ENCODE data around the gene LMNB1.

Gene LMNB1

GRCh38 chr5:126801174-126801991, 24.4 kb downstream of the LMNB1 start:
- TF ChIP-seq TAF1 (IDR thresholded peaks at IDR 0.05; ENCODE audit: borderline replicate concordance, insufficient read depth, low read length) = no peak

- TF ChIP-seq POLR2AphosphoS5 (IDR thresholded peaks at IDR 0.05; ENCODE audit: low read depth, low read length) (no peak), TAF1 (IDR thresholded peaks at IDR 0.05; ENCODE audit: borderline replicate concordance, insufficient read depth, low read length) (no peak), SIN3A (IDR thresholded peaks at IDR 0.05; ENCODE audit: borderline replicate concordance, insufficient read depth, low read length) (no peak), REST (IDR thresholded peaks at IDR 0.05; ENCODE audit: insufficient read depth in 1 of 2, low read depth in 2 of 2, low read length in 2 of 2) (no peak), FOXP2 (optimal IDR thresholded peaks at IDR 0.05; ENCODE audit: borderline replicate concordance, extremely low read depth, extremely low read length, insufficient read depth) (no peak)
Measured at GRCh38 chr5:126801992-126802294, 25.0 kb downstream of the LMNB1 start.

GRCh38 chr5:126805063-126805462, 28.1 kb downstream of the LMNB1 start:
- TF ChIP-seq TAF1 (IDR thresholded peaks at IDR 0.05; ENCODE audit: borderline replicate concordance, insufficient read depth, low read length) (no peak), REST (IDR thresholded peaks at IDR 0.05; ENCODE audit: insufficient read depth in 1 of 2, low read depth in 2 of 2, low read length in 2 of 2) (no peak)

GRCh38 chr5:126808521-126808988, 31.6 kb downstream of the LMNB1 start:
- TF ChIP-seq FOXP2 (optimal IDR thresholded peaks at IDR 0.05; ENCODE audit: borderline replicate concordance, extremely low read depth, extremely low read length, insufficient read depth) (no peak), SIN3A (IDR thresholded peaks at IDR 0.05; ENCODE audit: borderline replicate concordance, insufficient read depth, low read length) (no peak), REST (IDR thresholded peaks at IDR 0.05; ENCODE audit: insufficient read depth in 1 of 2, low read depth in 2 of 2, low read length in 2 of 2) (no peak), TAF1 (IDR thresholded peaks at IDR 0.05; ENCODE audit: borderline replicate concordance, insufficient read depth, low read length) (no peak), POLR2AphosphoS5 (IDR thresholded peaks at IDR 0.05; ENCODE audit: low read depth, low read length) (no peak)

GRCh38 chr5:126809916-126810315, 33.0 kb downstream of the LMNB1 start:
- no peak for TF ChIP-seq FOXP2 (optimal IDR thresholded peaks at IDR 0.05; ENCODE audit: borderline replicate concordance, extremely low read depth, extremely low read length, insufficient read depth)
- no peak for TF ChIP-seq POLR2AphosphoS5 (IDR thresholded peaks at IDR 0.05; ENCODE audit: low read depth, low read length)
- no peak for TF ChIP-seq REST (IDR thresholded peaks at IDR 0.05; ENCODE audit: insufficient read depth in 1 of 2, low read depth in 2 of 2, low read length in 2 of 2)
- TF ChIP-seq SIN3A (IDR thresholded peaks at IDR 0.05; ENCODE audit: borderline replicate concordance, insufficient read depth, low read length) = no peak
- TF ChIP-seq TAF1 (IDR thresholded peaks at IDR 0.05; ENCODE audit: borderline replicate concordance, insufficient read depth, low read length) = no peak
